ENCODE measurements around the gene COPZ1.

COPZ1 gene

DNA sequence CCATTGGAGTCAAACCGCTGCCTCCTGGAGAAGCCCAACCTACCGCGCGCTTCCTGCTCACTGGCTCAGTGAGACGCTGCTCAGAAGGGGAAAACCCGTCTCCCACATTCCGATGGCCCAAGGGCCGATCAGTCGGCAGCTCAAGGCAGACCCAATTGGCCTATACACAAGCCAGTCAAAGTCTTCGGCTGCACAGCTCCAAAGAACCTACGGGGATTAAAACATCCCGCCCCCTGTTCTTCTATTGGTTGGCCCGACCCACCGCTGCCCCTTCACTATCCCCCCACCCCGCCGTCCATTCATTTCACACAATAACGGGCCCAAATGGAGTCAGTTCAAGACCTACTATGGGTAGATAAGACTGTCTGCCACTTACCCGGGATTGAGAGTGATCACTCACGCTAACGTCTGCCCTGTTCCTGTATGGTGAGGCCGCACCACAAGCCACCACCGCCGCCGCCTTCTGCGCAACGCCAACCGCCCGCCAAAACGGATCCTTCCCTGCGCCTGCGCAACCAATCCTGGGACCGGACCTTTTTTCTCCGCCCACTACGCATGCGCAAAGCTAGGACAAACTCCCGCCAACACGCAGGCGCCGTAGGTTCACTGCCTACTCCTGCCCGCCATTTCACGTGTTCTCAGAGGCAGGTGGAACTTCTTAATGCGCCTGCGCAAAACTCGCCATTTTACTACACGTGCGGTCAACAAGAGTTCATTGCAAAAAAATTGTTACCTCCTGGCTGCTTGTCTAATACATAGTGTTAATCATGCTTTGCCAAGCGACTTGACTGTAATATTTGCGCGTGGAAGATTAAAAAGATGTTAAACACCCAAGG lies 45.1 kb upstream of the COPZ1 start, which contains the start of gene CBX5:
CBX5 (minus strand) TSS at position 491 of the 836 bp plus-strand sequence. CDS start 22,472 bp downstream, outside the sequence.
- TF ChIP-seq, protein P1, sequence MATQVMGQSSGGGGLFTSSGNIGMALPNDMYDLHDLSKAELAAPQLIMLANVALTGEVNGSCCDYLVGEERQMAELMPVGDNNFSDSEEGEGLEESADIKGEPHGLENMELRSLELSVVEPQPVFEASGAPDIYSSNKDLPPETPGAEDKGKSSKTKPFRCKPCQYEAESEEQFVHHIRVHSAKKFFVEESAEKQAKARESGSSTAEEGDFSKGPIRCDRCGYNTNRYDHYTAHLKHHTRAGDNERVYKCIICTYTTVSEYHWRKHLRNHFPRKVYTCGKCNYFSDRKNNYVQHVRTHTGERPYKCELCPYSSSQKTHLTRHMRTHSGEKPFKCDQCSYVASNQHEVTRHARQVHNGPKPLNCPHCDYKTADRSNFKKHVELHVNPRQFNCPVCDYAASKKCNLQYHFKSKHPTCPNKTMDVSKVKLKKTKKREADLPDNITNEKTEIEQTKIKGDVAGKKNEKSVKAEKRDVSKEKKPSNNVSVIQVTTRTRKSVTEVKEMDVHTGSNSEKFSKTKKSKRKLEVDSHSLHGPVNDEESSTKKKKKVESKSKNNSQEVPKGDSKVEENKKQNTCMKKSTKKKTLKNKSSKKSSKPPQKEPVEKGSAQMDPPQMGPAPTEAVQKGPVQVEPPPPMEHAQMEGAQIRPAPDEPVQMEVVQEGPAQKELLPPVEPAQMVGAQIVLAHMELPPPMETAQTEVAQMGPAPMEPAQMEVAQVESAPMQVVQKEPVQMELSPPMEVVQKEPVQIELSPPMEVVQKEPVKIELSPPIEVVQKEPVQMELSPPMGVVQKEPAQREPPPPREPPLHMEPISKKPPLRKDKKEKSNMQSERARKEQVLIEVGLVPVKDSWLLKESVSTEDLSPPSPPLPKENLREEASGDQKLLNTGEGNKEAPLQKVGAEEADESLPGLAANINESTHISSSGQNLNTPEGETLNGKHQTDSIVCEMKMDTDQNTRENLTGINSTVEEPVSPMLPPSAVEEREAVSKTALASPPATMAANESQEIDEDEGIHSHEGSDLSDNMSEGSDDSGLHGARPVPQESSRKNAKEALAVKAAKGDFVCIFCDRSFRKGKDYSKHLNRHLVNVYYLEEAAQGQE (IDR thresholded peaks at IDR 0.05; ENCODE audit: insufficient read depth in 1 of 2, low read depth in 2 of 2, low read length in 2 of 2) = peak in 1 of 2 experiments; percentile 5; a peak in 1 of 4 replicates
- TF ChIP-seq SIN3A (IDR thresholded peaks at IDR 0.05; ENCODE audit: borderline replicate concordance, insufficient read depth, low read length) (peak; percentile 61; the same call in 1 of the 2 replicates), FOXP2 (optimal IDR thresholded peaks at IDR 0.05; ENCODE audit: borderline replicate concordance, extremely low read depth, extremely low read length, insufficient read depth) (no peak), TAF1 (IDR thresholded peaks at IDR 0.05; ENCODE audit: borderline replicate concordance, insufficient read depth, low read length) (peak; percentile 95), POLR2AphosphoS5 (IDR thresholded peaks at IDR 0.05; ENCODE audit: low read depth, low read length) (peak; percentile 89)

DNA sequence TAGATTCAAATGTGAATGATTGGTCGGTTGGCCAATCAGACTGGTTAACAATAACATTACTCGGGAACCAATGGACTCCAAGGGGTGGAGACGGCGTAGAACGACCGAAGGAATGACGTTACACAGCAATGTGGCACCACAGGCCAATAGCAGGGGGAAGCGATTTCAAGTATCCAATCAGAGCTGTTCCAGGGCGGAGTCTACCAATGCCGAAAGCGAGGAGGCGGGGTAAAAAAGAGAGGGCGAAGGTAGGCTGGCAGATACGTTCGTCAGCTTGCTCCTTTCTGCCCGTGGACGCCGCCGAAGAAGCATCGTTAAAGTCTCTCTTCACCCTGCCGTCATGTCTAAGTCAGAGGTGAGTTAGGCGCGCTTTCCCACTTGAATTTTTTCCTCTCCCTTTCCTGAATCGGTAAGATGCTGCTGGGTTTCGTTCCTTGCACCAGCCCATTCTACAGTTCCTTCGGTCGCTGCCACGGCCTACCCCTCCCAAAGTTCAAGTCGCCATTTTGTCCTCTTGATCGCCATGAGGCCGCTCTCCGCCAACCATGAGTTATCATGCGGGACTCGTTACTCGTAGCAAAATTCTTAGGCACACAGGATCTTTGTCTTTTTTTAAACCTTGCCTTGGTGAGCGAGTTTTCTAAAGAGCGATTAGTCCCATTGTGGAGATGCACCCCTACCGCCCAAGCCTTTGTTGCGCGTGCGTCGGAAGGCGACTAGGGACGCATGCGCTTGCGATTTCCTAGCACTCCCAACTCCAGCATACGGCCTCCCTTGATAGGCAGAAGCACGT lies 44.3 kb upstream of the COPZ1 start, which contains the start of gene HNRNPA1:
HNRNPA1 (plus strand) TSS at position 259 of the 793 bp plus-strand sequence; CDS start at position 341, 82 bp downstream.
- TF ChIP-seq FOXP2 (optimal IDR thresholded peaks at IDR 0.05; ENCODE audit: borderline replicate concordance, extremely low read depth, extremely low read length, insufficient read depth) = no peak
- TF ChIP-seq SIN3A (IDR thresholded peaks at IDR 0.05; ENCODE audit: borderline replicate concordance, insufficient read depth, low read length) = no peak
- TF ChIP-seq, protein P1 (IDR thresholded peaks at IDR 0.05; ENCODE audit: insufficient read depth in 1 of 2, low read depth in 2 of 2, low read length in 2 of 2) = peak; percentile 49 to 53; a peak in 2 of 4 replicates
- TF ChIP-seq POLR2AphosphoS5 (IDR thresholded peaks at IDR 0.05; ENCODE audit: low read depth, low read length) = peak; percentile 100
- TF ChIP-seq TAF1 (IDR thresholded peaks at IDR 0.05; ENCODE audit: borderline replicate concordance, insufficient read depth, low read length) = peak; percentile 100

DNA sequence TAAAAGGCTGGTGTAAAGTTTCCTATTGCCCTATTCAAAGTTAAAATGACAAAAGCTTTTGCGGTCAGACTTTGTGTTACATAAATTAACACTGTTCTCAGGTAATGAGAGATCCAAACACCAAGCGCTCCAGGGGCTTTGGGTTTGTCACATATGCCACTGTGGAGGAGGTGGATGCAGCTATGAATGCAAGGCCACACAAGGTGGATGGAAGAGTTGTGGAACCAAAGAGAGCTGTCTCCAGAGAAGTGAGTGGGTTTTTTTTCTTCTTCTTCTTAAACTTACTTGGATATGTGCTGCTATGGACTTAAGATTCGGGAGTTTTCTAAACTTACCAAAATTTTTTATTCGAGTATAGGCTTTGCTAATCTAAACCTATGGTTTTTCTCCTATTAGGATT lies 43.2 kb upstream of the COPZ1 start:
- TF ChIP-seq TAF1 (IDR thresholded peaks at IDR 0.05; ENCODE audit: borderline replicate concordance, insufficient read depth, low read length) = 0 out of 2 replicates have a peak, but pooled peaks have one; percentile 14

DNA sequence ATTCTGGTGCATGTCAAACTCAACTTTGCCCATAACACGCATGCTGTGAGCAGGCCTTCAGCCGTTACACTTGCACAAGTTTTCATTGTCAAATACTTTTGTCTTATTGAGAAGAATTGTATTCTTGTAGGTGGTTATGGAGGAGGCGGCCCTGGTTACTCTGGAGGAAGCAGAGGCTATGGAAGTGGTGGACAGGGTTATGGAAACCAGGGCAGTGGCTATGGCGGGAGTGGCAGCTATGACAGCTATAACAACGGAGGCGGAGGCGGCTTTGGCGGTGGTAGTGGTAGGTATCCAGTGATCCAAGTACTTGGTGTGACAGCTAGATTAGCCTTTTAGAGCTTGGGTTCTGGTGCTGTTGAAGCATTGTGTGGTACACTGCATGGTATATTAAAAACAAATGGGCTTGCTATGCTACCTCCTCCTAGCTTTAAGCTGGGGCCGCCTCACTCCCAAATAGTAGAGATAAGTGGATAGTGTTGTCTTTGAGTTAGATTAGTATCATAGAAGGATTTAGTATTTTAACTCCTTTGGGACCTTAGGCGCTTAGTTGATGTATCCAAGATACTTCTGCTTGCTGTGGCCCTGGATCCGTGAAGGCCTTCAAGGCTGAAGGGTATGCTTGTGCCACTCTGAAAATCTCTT lies 41.9 kb upstream of the COPZ1 start:
- no peak; the same call in 1 of the 2 replicates for TF ChIP-seq POLR2AphosphoS5 (IDR thresholded peaks at IDR 0.05; ENCODE audit: low read depth, low read length)
- no peak for TF ChIP-seq FOXP2 (optimal IDR thresholded peaks at IDR 0.05; ENCODE audit: borderline replicate concordance, extremely low read depth, extremely low read length, insufficient read depth)
- TF ChIP-seq, protein P1 (IDR thresholded peaks at IDR 0.05; ENCODE audit: insufficient read depth in 1 of 2, low read depth in 2 of 2, low read length in 2 of 2) = no peak
- no peak for TF ChIP-seq TAF1 (IDR thresholded peaks at IDR 0.05; ENCODE audit: borderline replicate concordance, insufficient read depth, low read length)
- TF ChIP-seq SIN3A (IDR thresholded peaks at IDR 0.05; ENCODE audit: borderline replicate concordance, insufficient read depth, low read length) = no peak

All from PFSK-1 (cell line).